Measurements from ENCODE around the gene CENPW. TPM values are rescaled to one million over a fixed set of nuclear protein-coding genes. Genes with fewer than 3 reads are reported as not detected.

CENPW gene
- total RNA-seq, 2 donors from 2014 or later = 21.2 to 77.9 TPM

DNA sequence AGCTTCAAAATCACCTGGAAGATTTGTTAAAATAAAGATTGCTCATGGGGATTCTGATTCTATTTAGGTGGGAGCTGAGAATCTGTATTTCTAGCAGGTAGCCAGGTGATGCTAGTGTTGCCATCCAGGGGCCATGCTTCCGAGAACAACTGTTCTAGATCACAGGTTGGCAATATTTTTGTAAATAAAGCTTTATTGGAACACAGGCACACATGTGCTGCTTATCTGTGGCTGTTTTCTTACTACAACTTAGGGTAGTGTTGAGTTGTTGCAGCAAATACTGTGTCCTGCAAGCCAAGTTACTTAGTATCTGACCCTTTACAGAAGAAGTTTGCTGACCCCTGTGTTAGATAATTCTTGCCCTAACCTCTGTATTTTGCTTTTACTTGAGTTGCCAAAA is 12.0 kb downstream of the CENPW start:
- DNase-seq = no peak
- H3K36me3 ChIP-seq = no peaks in the 10 kb centered on the region
- H3K9me3 ChIP-seq = no peaks in the 10 kb centered on the region
- no peak overlapping the region for H3K27ac ChIP-seq
- H3K9ac ChIP-seq (ENCODE audit: low read depth in 2 of 2, low read length in 2 of 2) = no peak overlapping the region
- intact Hi-C loops (cut with DNase I) = no loop called here
- H3K27me3 ChIP-seq = no peaks in the 10 kb centered on the region
- TF ChIP-seq, protein P1, sequence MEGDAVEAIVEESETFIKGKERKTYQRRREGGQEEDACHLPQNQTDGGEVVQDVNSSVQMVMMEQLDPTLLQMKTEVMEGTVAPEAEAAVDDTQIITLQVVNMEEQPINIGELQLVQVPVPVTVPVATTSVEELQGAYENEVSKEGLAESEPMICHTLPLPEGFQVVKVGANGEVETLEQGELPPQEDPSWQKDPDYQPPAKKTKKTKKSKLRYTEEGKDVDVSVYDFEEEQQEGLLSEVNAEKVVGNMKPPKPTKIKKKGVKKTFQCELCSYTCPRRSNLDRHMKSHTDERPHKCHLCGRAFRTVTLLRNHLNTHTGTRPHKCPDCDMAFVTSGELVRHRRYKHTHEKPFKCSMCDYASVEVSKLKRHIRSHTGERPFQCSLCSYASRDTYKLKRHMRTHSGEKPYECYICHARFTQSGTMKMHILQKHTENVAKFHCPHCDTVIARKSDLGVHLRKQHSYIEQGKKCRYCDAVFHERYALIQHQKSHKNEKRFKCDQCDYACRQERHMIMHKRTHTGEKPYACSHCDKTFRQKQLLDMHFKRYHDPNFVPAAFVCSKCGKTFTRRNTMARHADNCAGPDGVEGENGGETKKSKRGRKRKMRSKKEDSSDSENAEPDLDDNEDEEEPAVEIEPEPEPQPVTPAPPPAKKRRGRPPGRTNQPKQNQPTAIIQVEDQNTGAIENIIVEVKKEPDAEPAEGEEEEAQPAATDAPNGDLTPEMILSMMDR (IDR thresholded peaks at IDR 0.05) = no peak
- no peaks in the 10 kb centered on the region for H3K4me1 ChIP-seq
- no peak overlapping the region for H3K4me3 ChIP-seq

DNA sequence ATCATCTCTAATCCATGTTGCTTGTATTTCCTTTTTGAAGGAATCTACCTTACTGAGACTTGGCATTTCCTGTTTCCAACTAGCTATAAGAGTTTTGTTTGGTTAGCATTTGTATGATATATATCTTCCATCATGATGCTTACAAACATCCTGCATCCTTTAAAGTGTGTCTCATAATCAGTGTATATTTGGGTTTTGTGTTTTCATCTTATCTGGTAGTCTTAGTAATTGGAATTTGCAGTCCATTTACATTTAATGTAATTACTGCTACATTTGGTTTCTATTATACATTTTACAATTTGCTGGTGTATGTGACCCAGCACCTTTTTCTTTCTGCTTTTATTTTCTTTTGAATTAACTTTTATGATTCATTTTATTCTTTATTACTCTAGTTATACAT is 12.6 kb downstream of the CENPW start:
- H3K9me3 ChIP-seq = no peaks in the 10 kb centered on the region
- TF ChIP-seq, protein P1 (IDR thresholded peaks at IDR 0.05) = no peak
- no peaks in the 10 kb centered on the region for H3K27me3 ChIP-seq
- no peak overlapping the region for H3K9ac ChIP-seq (ENCODE audit: low read depth in 2 of 2, low read length in 2 of 2)
- H3K4me3 ChIP-seq = no peak overlapping the region
- no peak for DNase-seq
- H3K36me3 ChIP-seq = no peaks in the 10 kb centered on the region
- intact Hi-C loops (cut with DNase I) = no loop called here
- H3K27ac ChIP-seq = no peak overlapping the region
- H3K4me1 ChIP-seq = no peaks in the 10 kb centered on the region

DNA sequence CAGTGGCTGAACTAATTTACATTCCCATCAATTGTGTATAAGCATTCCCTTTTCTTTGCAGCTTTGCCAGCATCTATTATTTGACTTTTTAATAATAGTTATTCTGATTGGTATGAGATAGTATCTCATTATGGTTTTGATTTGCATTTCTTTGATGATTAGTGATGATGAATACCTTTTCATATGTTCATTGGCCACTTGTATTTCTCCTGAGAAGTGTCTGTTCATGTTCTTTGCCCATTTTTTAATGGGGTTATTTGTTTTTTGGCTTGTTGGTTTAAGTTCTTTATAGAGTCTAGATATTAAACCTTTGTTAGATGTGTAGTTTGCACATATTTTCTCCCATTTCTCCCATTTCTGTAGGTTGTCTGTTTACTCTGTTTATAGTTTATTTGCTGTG is 16.6 kb downstream of the CENPW start:
- Histone ChIP-seq H3K9me3 (no peaks in the 10 kb centered on the region), H3K4me3 (no peak overlapping the region), H3K4me1 (no peaks in the 10 kb centered on the region), H3K36me3 (no peaks in the 10 kb centered on the region), H3K27ac (no peak overlapping the region), H3K27me3 (no peaks in the 10 kb centered on the region), H3K9ac (ENCODE audit: low read depth in 2 of 2, low read length in 2 of 2) (no peak overlapping the region)
- TF ChIP-seq, protein P1 (IDR thresholded peaks at IDR 0.05) = no peak
- DNase-seq = no peak
- intact Hi-C loops (cut with DNase I) = no loop called here

DNA sequence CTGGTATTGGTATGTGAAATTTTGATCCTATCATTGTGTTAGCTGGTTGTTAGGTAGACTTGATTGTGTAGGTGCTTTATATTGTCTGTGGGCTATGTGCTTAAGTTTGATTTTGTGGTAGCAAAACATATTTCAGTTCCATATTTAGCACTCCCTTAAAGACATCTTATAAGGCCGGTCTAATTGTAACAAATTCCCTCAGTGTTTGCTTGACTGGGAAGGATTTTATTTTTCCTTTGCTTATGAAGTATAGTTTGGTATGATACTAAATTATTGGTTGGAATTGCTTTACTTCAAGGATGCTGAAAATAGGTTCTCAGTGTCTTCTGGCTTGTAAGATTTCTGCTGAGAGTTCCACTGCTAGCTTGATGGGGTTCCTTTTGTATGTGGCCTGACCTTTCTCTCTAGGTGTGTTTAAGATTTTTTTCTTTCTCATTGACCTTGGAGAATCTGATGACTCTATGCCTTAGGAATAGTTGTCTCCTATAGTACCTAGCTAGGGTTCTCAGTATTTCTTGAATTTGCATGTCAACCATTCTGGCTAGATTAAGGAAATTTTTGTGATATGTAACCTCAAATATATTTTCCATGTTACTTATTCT is 20.1 kb downstream of the CENPW start:
- DNase-seq = no peak
- Histone ChIP-seq H3K27ac (no peak overlapping the region), H3K36me3 (no peaks in the 10 kb centered on the region), H3K4me1 (no peaks in the 10 kb centered on the region), H3K27me3 (no peaks in the 10 kb centered on the region), H3K4me3 (no peak overlapping the region), H3K9ac (ENCODE audit: low read depth in 2 of 2, low read length in 2 of 2) (no peak overlapping the region), H3K9me3 (no peaks in the 10 kb centered on the region)
- intact Hi-C loops (cut with DNase I) = loop anchor here (5.0 to 10.0 kb wide), 2 partner anchors 297 to 755 kb away; partner anchors contain the start of gene RSPO3
- TF ChIP-seq, protein P1 (IDR thresholded peaks at IDR 0.05) = no peak

DNA sequence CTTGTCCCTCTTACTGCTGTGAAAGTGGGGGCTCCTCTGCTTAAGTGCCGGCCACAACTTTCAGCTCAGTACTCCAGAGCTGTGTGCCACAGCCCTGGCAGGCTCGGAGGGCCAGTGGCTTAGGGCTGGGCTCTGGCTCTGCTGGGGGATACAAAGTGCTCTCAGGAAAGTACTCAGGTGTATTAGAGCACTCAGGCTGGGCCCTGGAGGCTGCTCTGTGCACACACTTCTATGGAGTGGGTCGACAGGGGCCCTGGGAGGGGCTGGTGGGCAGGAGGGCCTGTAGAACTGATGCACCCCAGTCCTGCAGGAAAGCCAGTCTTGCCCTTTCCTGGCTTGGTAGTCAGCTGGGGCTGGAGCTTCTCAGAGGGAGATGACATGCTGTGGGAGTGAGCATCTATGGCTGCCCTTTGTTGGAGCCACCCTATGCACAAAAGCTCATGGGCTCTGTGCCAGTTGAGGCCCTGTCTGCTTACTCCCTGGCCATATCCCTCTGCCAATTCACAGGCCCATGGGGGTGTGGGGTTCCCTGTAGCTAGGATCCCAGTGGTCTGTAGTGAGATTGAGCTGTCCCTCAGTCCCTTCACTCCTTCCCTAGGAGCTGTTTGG is 22.0 kb downstream of the CENPW start:
- no peak overlapping the region for H3K4me3 ChIP-seq
- no peaks in the 10 kb centered on the region for H3K36me3 ChIP-seq
- H3K9ac ChIP-seq (ENCODE audit: low read depth in 2 of 2, low read length in 2 of 2) = no peak overlapping the region
- H3K9me3 ChIP-seq = no peaks in the 10 kb centered on the region
- no peak for DNase-seq
- no peak overlapping the region for H3K27ac ChIP-seq
- no peaks in the 10 kb centered on the region for H3K4me1 ChIP-seq
- TF ChIP-seq, protein P1 (IDR thresholded peaks at IDR 0.05) = no peak
- intact Hi-C loops (cut with DNase I) = loop anchor here (5.0 to 10.0 kb wide), 2 partner anchors 295 to 753 kb away; partner anchors contain the start of gene RSPO3
- no peaks in the 10 kb centered on the region for H3K27me3 ChIP-seq

Data from colonic mucosa (tissue), 4 donors.